Neural cell (in vitro differentiated cells): ENCODE measurements around the gene TACR2. TPM values are rescaled to one million over a fixed set of nuclear protein-coding genes. Genes with fewer than 3 reads are reported as not detected.

ENCODE experiments used
- H2AFZ ChIP-seq: fragments of 200-600, 300-800 bp; sonication (generic), shearing (Covaris generic); 2 replicates; pipeline ENCODE4 v1.6.0; 2014; ENCODE audit warnings: low read depth, mild to moderate bottlenecking, antibody characterized with exemption, low read length, moderate library complexity
- H3F3A ChIP-seq: fragments of 200-600 bp; shearing (Covaris generic); 2 replicates; pipeline ENCODE4 v1.6.1; 2016; ENCODE audit warnings: mild to moderate bottlenecking, moderate library complexity, mixed read lengths, antibody characterized with exemption, low read length; ENCODE audit not compliant: insufficient read depth, poor library complexity, severe bottlenecking
- H3K27ac ChIP-seq: fragments of 200-600, 300-800 bp; sonication (generic), shearing (Covaris generic); 2 replicates; pipeline ENCODE4 v1.5.1; 2014; ENCODE audit warnings: mild to moderate bottlenecking, low read length, moderate library complexity
- H3K27me3 ChIP-seq: fragments of 300-800, 200-600 bp; sonication (generic), shearing (Covaris generic); 2 replicates; pipeline ENCODE4 v1.6.0; 2014; ENCODE audit warnings: mild to moderate bottlenecking, low read depth, low read length, moderate library complexity; ENCODE audit not compliant: insufficient read depth
- H3K36me3 ChIP-seq: fragments of 300-800, 200-600 bp; sonication (generic), shearing (Covaris generic); 2 replicates; pipeline ENCODE4 v1.5.1; 2014; ENCODE audit warnings: mild to moderate bottlenecking, antibody characterized with exemption, low read length, moderate library complexity; ENCODE audit not compliant: insufficient read depth
- H3K4me2 ChIP-seq: fragments of 300-800, 200-600 bp; sonication (generic), shearing (Covaris generic); 2 replicates; pipeline ENCODE4 v1.6.0; 2014; ENCODE audit warnings: mild to moderate bottlenecking, low read length
- H3K4me3 ChIP-seq: fragments of 300-800, 200-600 bp; sonication (generic), shearing (Covaris generic); 2 replicates; pipeline ENCODE4 v1.5.1; 2014; ENCODE audit warnings: mild to moderate bottlenecking, low read length, moderate library complexity
- H3K79me2 ChIP-seq: fragments of 200-600 bp; shearing (Covaris generic); replicated peaks from 2 replicates; pipeline ENCODE4 v1.6.0; 2014; ENCODE audit warnings: mild to moderate bottlenecking, low read length, moderate library complexity; ENCODE audit not compliant: insufficient read depth
- H3K9ac ChIP-seq: fragments of 300-800, 200-600 bp; sonication (generic), shearing (Covaris generic); 2 replicates; pipeline ENCODE4 v1.6.1; 2016; ENCODE audit warnings: mild to moderate bottlenecking, low read length, mixed read lengths
- H3K9me2 ChIP-seq: fragments of 200-600 bp; shearing (Covaris generic); 2 replicates; pipeline ENCODE4 v1.6.1; 2016; ENCODE audit warnings: mild to moderate bottlenecking, low read length, mixed read lengths; ENCODE audit not compliant: insufficient read depth
- H3K9me3 ChIP-seq: fragments of 200-600, 300-800 bp; sonication (generic), shearing (Covaris generic); 2 replicates; pipeline ENCODE4 v1.6.1; 2016; ENCODE audit warnings: mild to moderate bottlenecking, mixed run types, low read length, moderate library complexity, mixed read lengths
- H4K20me1 ChIP-seq: fragments of 200-600 bp; shearing (Covaris generic); 2 replicates; pipeline ENCODE4 v1.6.1; 2016; ENCODE audit warnings: mild to moderate bottlenecking, mixed run types; ENCODE audit not compliant: insufficient read depth
- EP300 ChIP-seq: fragments of 450-650 bp; conservative IDR thresholded peaks from 2 replicates; pipeline ENCODE4 v1.6.1; 2014; ENCODE audit warnings: antibody characterized with exemption, mild to moderate bottlenecking, moderate library complexity; ENCODE audit not compliant: poor library complexity, severe bottlenecking
- EZH2 ChIP-seq: fragments of 200-600, 300-800 bp; shearing (Covaris generic), sonication (generic); IDR thresholded peaks from 2 replicates; pipeline ENCODE4 v1.6.1; 2014; ENCODE audit warnings: antibody characterized with exemption, low read length, borderline replicate concordance, mild to moderate bottlenecking; ENCODE audit not compliant: insufficient read depth, poor library complexity, severe bottlenecking
- MXI1 ChIP-seq: fragments of 450-650 bp; conservative IDR thresholded peaks from 2 replicates; pipeline ENCODE4 v1.6.1; 2014; ENCODE audit warnings: antibody characterized with exemption, mild to moderate bottlenecking; ENCODE audit not compliant: poor library complexity, severe bottlenecking
- POLR2AphosphoS5 ChIP-seq: IDR thresholded peaks from 2 replicates; pipeline ENCODE4 v1.6.1; 2012
- RAD21 ChIP-seq: fragments of 450-650 bp; conservative IDR thresholded peaks from 2 replicates; pipeline ENCODE4 v1.6.1; 2014; ENCODE audit warnings: antibody characterized with exemption, mild to moderate bottlenecking, moderate library complexity
- SMC3 ChIP-seq: fragments of 450-650 bp; conservative IDR thresholded peaks from 2 replicates; pipeline ENCODE4 v1.6.1; 2014; ENCODE audit warnings: antibody characterized with exemption, mild to moderate bottlenecking, moderate library complexity; ENCODE audit not compliant: poor library complexity
- TAF1 ChIP-seq: IDR thresholded peaks from 2 replicates; pipeline ENCODE4 v1.6.1; 2012; ENCODE audit warnings: low read depth
- polyA plus RNA-seq: library from polyadenylated mRNA; depleted of rRNA; stranded (reverse); fragments of >200 nt; gene quantifications from 2 replicates; pipeline ENCODE4 v1.2.3, GENCODE V29; 2014
- TF ChIP-seq, protein P1 (sequence below): fragments of 450-650 bp; IDR thresholded peaks from 2 replicates; pipeline ENCODE4 v1.5.1; 2014; ENCODE audit warnings: antibody characterized with exemption, mild to moderate bottlenecking, moderate library complexity; ENCODE audit not compliant: poor library complexity, severe bottlenecking
- TF ChIP-seq, protein P2 (sequence below): IDR thresholded peaks from 2 replicates; pipeline ENCODE4 v1.6.1; 2012; ENCODE audit warnings: borderline replicate concordance

Gene TACR2
- polyA plus RNA-seq, 1 donor from 2014 or later = not detected

DNA sequence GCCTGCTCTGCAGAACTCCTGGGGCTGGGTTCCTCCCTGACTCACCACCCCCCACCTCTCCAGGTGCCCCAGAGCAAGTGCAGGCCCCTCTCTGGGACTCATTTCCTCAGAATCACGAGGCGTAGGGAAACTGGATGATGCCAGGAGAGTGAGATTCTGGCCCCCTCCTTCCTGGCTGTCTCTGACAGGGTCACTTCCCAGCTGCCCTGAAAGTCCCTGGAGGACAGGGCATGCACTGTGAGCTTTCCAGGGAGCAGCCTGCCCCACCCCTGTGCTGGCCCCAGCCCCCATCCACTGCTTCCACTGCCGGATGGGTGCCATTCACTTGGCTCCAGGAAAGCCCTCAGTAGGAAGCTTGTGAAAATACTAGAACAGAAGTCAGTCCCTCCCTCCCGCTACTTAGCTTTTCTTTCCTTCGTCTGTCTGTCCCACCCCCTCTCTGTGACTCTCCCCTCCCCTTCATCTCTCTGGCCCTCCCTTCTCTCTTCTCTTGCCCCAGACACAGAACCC is 10.4 kb downstream of the TACR2 start:
- no peaks in the 10 kb centered on the region for H3K27me3 ChIP-seq
- TF ChIP-seq EP300 (no peak), SMC3 (no peak), EZH2 (no peak), POLR2AphosphoS5 (no peak), MXI1 (no peak), RAD21 (no peak), TAF1 (no peak)
- TF ChIP-seq, protein P1, sequence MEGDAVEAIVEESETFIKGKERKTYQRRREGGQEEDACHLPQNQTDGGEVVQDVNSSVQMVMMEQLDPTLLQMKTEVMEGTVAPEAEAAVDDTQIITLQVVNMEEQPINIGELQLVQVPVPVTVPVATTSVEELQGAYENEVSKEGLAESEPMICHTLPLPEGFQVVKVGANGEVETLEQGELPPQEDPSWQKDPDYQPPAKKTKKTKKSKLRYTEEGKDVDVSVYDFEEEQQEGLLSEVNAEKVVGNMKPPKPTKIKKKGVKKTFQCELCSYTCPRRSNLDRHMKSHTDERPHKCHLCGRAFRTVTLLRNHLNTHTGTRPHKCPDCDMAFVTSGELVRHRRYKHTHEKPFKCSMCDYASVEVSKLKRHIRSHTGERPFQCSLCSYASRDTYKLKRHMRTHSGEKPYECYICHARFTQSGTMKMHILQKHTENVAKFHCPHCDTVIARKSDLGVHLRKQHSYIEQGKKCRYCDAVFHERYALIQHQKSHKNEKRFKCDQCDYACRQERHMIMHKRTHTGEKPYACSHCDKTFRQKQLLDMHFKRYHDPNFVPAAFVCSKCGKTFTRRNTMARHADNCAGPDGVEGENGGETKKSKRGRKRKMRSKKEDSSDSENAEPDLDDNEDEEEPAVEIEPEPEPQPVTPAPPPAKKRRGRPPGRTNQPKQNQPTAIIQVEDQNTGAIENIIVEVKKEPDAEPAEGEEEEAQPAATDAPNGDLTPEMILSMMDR = no peak
- TF ChIP-seq, protein P2, sequence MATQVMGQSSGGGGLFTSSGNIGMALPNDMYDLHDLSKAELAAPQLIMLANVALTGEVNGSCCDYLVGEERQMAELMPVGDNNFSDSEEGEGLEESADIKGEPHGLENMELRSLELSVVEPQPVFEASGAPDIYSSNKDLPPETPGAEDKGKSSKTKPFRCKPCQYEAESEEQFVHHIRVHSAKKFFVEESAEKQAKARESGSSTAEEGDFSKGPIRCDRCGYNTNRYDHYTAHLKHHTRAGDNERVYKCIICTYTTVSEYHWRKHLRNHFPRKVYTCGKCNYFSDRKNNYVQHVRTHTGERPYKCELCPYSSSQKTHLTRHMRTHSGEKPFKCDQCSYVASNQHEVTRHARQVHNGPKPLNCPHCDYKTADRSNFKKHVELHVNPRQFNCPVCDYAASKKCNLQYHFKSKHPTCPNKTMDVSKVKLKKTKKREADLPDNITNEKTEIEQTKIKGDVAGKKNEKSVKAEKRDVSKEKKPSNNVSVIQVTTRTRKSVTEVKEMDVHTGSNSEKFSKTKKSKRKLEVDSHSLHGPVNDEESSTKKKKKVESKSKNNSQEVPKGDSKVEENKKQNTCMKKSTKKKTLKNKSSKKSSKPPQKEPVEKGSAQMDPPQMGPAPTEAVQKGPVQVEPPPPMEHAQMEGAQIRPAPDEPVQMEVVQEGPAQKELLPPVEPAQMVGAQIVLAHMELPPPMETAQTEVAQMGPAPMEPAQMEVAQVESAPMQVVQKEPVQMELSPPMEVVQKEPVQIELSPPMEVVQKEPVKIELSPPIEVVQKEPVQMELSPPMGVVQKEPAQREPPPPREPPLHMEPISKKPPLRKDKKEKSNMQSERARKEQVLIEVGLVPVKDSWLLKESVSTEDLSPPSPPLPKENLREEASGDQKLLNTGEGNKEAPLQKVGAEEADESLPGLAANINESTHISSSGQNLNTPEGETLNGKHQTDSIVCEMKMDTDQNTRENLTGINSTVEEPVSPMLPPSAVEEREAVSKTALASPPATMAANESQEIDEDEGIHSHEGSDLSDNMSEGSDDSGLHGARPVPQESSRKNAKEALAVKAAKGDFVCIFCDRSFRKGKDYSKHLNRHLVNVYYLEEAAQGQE = no peak
- no peaks in the 10 kb centered on the region for H3F3A ChIP-seq
- no peak overlapping the region for H3K4me2 ChIP-seq
- H4K20me1 ChIP-seq = no peaks in the 10 kb centered on the region
- no peak overlapping the region for H2AFZ ChIP-seq
- no peak overlapping the region for H3K9ac ChIP-seq
- no peaks in the 10 kb centered on the region for H3K36me3 ChIP-seq
- H3K9me3 ChIP-seq = no peaks in the 10 kb centered on the region
- no peaks in the 10 kb centered on the region for H3K79me2 ChIP-seq
- no peak overlapping the region for H3K4me3 ChIP-seq
- no peak overlapping the region for H3K27ac ChIP-seq
- H3K9me2 ChIP-seq = no peaks in the 10 kb centered on the region

DNA sequence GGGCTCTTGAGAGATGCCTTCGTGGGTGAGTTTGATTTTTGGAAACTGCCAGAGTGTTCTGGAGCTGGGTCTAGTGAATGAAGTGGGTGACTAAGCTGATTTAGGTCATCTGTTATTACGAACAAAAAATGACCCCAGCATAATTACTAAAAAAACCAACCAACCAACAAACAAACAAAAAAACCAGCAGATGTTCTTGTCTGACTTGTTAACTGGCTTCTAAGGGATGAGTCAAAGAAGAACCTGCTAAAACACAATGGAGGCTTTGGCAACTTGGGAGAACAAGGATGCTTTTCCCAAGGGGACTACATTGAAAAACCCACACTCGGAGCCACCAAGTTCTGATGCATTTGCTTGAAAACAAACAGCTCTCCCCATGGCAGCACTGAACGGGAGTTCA is 11.5 kb downstream of the TACR2 start:
- no peak overlapping the region for H3K4me3 ChIP-seq
- H3K9ac ChIP-seq = no peak overlapping the region
- H3K9me3 ChIP-seq = no peaks in the 10 kb centered on the region
- no peaks in the 10 kb centered on the region for H4K20me1 ChIP-seq
- H2AFZ ChIP-seq = no peak overlapping the region
- H3K27me3 ChIP-seq = no peaks in the 10 kb centered on the region
- H3F3A ChIP-seq = no peaks in the 10 kb centered on the region
- H3K27ac ChIP-seq = no peak overlapping the region
- TF ChIP-seq EP300 (no peak), EZH2 (no peak), TAF1 (no peak), MXI1 (no peak), SMC3 (no peak), RAD21 (no peak), POLR2AphosphoS5 (no peak)
- TF ChIP-seq, protein P1 = no peak
- TF ChIP-seq, protein P2 = no peak
- no peak overlapping the region for H3K4me2 ChIP-seq
- H3K9me2 ChIP-seq = no peaks in the 10 kb centered on the region
- H3K79me2 ChIP-seq = no peaks in the 10 kb centered on the region
- H3K36me3 ChIP-seq = no peaks in the 10 kb centered on the region
